CD1c-positive myeloid dendritic cell (primary cell): Measurements from ENCODE around the gene TRIM37.

Experiments
- DNase-seq: peaks from one replicate; pipeline ENCODE4 v3.0.0-alpha.2; 2016; ENCODE audit errors: extremely low spot score

Gene TRIM37

DNA sequence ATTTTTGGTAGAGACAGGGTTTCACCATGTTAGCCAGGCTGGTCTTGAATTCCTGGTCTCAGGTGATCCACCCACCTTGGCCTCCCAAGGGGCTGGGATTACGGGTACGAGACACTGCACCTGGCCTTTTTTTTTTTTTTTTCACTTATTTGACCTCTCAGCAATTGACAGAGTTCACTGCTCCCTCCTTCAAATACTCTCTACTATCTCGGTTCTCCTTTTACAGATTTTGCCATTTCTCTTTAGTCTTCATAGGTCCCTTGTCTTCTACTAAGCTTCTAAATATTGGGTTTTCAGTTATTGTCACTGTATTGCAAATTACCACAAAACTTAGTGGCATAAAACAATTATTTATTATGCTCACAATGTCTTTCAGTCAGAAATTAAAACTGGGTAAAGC, 159.3 kb downstream of the TRIM37 start:
- DNase-seq = no peak

GRCh38 chr17:58944166-58944565, 162.5 kb downstream of the TRIM37 start:
- peak; percentile 60 for DNase-seq

DNA sequence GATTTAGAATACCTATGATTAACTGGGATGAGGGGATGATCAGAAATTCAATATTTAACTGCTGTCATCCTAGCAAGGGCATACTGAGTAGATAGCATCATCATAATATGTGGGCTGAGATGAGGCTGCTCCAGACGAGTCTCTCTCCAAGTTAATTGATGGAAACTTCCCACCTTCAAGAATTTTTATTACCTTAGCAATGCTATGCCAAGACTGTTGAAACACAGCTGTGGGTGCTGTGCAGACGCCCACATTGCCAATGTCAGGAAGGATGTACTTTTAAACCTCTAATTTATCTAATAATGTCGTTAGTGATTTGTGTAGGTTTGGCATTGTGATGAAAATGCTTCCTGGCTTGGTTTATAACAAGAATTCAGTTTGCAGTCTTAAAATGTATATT, 170.4 kb downstream of the TRIM37 start:
- DNase-seq = no peak

DNA sequence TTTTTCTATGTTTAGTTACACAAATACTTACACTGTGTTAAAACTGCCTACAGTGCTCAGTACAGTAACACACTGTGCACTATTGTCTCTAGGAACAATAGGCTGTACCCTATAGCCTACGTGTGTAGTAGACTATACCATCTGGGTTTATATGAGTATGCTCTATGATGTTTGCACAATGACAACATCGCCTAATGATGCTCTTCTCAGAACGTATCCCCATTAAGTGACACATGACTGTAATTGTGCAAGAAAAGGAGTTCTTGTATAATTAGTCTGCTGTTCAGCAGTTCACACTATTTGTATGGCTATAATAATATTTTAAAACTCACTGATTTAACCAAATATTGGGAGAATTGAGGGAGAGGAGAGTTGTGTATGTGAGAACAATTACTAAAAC, 173.7 kb downstream of the TRIM37 start:
- DNase-seq = no peak
